IPS-NIHi11 (cell line): ENCODE results near the gene NARF.
A peak's percentile ranks its signal among the peaks of the same experiment; 100 is the strongest.

ENCODE experiments used
- DNase-seq: peaks from one replicate; pipeline ENCODE4 v3.0.0; 2012; ENCODE audit warnings: mixed read lengths, low spot score

Gene NARF

GRCh38 chr17:82474223-82475010 is 15.9 kb downstream of the NARF start:
- no peak for DNase-seq

- no peak for DNase-seq
These were observed 16.9 kb downstream of the NARF start for GRCh38 chr17:82475458-82475857.

GRCh38 chr17:82477934-82478333 is 19.4 kb downstream of the NARF start:
- DNase-seq = no peak

- DNase-seq = no peak
These were observed 21.1 kb downstream of the NARF start for GRCh38 chr17:82479602-82480001.

- no peak for DNase-seq
These were observed 21.8 kb downstream of the NARF start for GRCh38 chr17:82480318-82480717.

GRCh38 chr17:82483204-82483660 is 24.7 kb downstream of the NARF start:
- no peak for DNase-seq

- DNase-seq = no peak
These were observed 25.3 kb downstream of the NARF start for GRCh38 chr17:82483836-82484235.

- no peak for DNase-seq
These were observed 27.9 kb downstream of the NARF start for GRCh38 chr17:82486231-82487094.

- DNase-seq = no peak
These were observed 29.4 kb downstream of the NARF start for GRCh38 chr17:82487910-82488309.

- DNase-seq = no peak
These were observed 30.6 kb downstream of the NARF start for GRCh38 chr17:82489117-82489516.

GRCh38 chr17:82489851-82490511 is 31.4 kb downstream of the NARF start:
- no peak for DNase-seq

GRCh38 chr17:82490512-82491195 is 32.1 kb downstream of the NARF start:
- peak; percentile 12 for DNase-seq

- DNase-seq = no peak
These were observed 32.6 kb downstream of the NARF start for GRCh38 chr17:82491196-82491530.

- DNase-seq = no peak
These were observed 33.0 kb downstream of the NARF start for GRCh38 chr17:82491533-82491932.

- no peak for DNase-seq
These were observed 34.2 kb downstream of the NARF start for GRCh38 chr17:82492643-82493225.

GRCh38 chr17:82493226-82493781 is 34.8 kb downstream of the NARF start:
- DNase-seq = peak; percentile 50

GRCh38 chr17:82494236-82495055 is 35.9 kb downstream of the NARF start:
- peak; percentile 93 for DNase-seq

GRCh38 chr17:82495844-82496528 is 37.4 kb downstream of the NARF start:
- peak; percentile 45 for DNase-seq

- peak; percentile 91 for DNase-seq
These were observed 38.2 kb downstream of the NARF start for GRCh38 chr17:82496529-82497434.
